Loucy (cell line): ENCODE results near the gene ROM1.
"Not testable (repeated sequence)": the region's sequence is repeated elsewhere in the genome, so short reads cannot be mapped to it uniquely, and the experiment has no call there.

Source experiments
- H2AFZ ChIP-seq: fragments of 200-600 bp; sonication (generic); 2 replicates; pipeline ENCODE4 v1.6.0; 2016; ENCODE audit warnings: antibody characterized with exemption, mild to moderate bottlenecking, low read length, moderate library complexity
- H3F3A ChIP-seq: fragments of 200-600 bp; 2 replicates; pipeline ENCODE4 v1.6.0; 2016; ENCODE audit warnings: antibody characterized with exemption, low read depth, mild to moderate bottlenecking
- H3K27me3 ChIP-seq: fragments of 200-600 bp; sonication (generic); 2 replicates; pipeline ENCODE4 v1.6.1; 2014; ENCODE audit warnings: low read length, mild to moderate bottlenecking; ENCODE audit not compliant: insufficient read depth, poor library complexity, severe bottlenecking
- H3K36me3 ChIP-seq: fragments of 200-600 bp; sonication (generic); 2 replicates; pipeline ENCODE4 v1.6.1; 2016; ENCODE audit warnings: low read length; ENCODE audit not compliant: insufficient read depth
- H3K4me1 ChIP-seq: fragments of 200-600 bp; sonication (generic); 2 replicates; pipeline ENCODE4 v1.5.1; 2014; ENCODE audit warnings: low read length, mild to moderate bottlenecking; ENCODE audit not compliant: insufficient read depth, poor library complexity, severe bottlenecking
- H3K4me2 ChIP-seq: fragments of 200-600 bp; sonication (generic); 2 replicates; pipeline ENCODE4 v1.6.0; 2014; ENCODE audit warnings: antibody characterized with exemption, low read length, low read depth, mild to moderate bottlenecking; ENCODE audit not compliant: poor library complexity, severe bottlenecking
- H3K4me3 ChIP-seq: fragments of 200-600 bp; sonication (generic); 2 replicates; pipeline ENCODE4 v1.5.1; 2014; ENCODE audit warnings: low read length, mild to moderate bottlenecking, mixed read lengths; ENCODE audit not compliant: poor library complexity, severe bottlenecking
- H3K79me2 ChIP-seq: fragments of 200-600 bp; sonication (generic); 2 replicates; pipeline ENCODE4 v1.6.1; 2014; ENCODE audit warnings: low read length; ENCODE audit not compliant: insufficient read depth
- H3K9ac ChIP-seq: fragments of 200-600 bp; sonication (generic); 2 replicates; pipeline ENCODE4 v1.6.0; 2014; ENCODE audit warnings: mild to moderate bottlenecking, low read depth, low read length, moderate library complexity; ENCODE audit not compliant: poor library complexity, severe bottlenecking
- H3K9me2 ChIP-seq: fragments of 200-600 bp; sonication (generic); replicated peaks from 2 replicates; pipeline ENCODE4 v1.6.1; 2016; ENCODE audit warnings: low read depth, low read length, mixed read lengths
- H3K9me3 ChIP-seq: fragments of 200-600 bp; sonication (generic); 2 replicates; pipeline ENCODE4 v1.6.1; 2014; ENCODE audit warnings: mild to moderate bottlenecking, antibody characterized with exemption, low read length, low read depth; ENCODE audit not compliant: insufficient read depth
- H4K20me1 ChIP-seq: fragments of 200-600 bp; sonication (generic); 2 replicates; pipeline ENCODE4 v1.6.0; 2014; ENCODE audit warnings: antibody characterized with exemption, low read length, mild to moderate bottlenecking; ENCODE audit not compliant: insufficient read depth, poor library complexity, severe bottlenecking
- EZH2phosphoT487 ChIP-seq: fragments of 200-600 bp; IDR thresholded peaks from 2 replicates; pipeline ENCODE4 v1.6.1; 2018; ENCODE audit warnings: antibody characterized with exemption, mild to moderate bottlenecking, moderate library complexity, borderline replicate concordance
- TF ChIP-seq, protein P1 (sequence below): fragments of 200-600 bp; sonication (generic); conservative IDR thresholded peaks from 2 replicates; pipeline ENCODE4 v1.5.1; 2014; ENCODE audit warnings: mild to moderate bottlenecking, antibody characterized with exemption, low read length

ROM1 gene

GRCh38 chr11:62649486-62649885 is 36.4 kb downstream of the ROM1 start:
- Histone ChIP-seq H3K4me1 (peaks cover 22% of the 10 kb centered on the region), H3K9me2 (no peaks in the 10 kb centered on the region), H3K4me3 (no peak overlapping the region), H3F3A (no peaks in the 10 kb centered on the region), H3K79me2 (peaks cover 45% of the 10 kb centered on the region), H2AFZ (no peak overlapping the region), H3K4me2 (no peak overlapping the region), H3K9me3 (no peaks in the 10 kb centered on the region), H4K20me1 (peaks cover 17% of the 10 kb centered on the region), H3K27me3 (no peaks in the 10 kb centered on the region), H3K36me3 (peaks cover 4% of the 10 kb centered on the region; the same call in 1 of the 2 replicates), H3K9ac (no peak overlapping the region)
- TF ChIP-seq, protein P1, sequence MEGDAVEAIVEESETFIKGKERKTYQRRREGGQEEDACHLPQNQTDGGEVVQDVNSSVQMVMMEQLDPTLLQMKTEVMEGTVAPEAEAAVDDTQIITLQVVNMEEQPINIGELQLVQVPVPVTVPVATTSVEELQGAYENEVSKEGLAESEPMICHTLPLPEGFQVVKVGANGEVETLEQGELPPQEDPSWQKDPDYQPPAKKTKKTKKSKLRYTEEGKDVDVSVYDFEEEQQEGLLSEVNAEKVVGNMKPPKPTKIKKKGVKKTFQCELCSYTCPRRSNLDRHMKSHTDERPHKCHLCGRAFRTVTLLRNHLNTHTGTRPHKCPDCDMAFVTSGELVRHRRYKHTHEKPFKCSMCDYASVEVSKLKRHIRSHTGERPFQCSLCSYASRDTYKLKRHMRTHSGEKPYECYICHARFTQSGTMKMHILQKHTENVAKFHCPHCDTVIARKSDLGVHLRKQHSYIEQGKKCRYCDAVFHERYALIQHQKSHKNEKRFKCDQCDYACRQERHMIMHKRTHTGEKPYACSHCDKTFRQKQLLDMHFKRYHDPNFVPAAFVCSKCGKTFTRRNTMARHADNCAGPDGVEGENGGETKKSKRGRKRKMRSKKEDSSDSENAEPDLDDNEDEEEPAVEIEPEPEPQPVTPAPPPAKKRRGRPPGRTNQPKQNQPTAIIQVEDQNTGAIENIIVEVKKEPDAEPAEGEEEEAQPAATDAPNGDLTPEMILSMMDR: no peak
- TF ChIP-seq EZH2phosphoT487: no peak

GRCh38 chr11:62650283-62650682 is 37.2 kb downstream of the ROM1 start:
- H4K20me1 ChIP-seq: peaks cover 11% of the 10 kb centered on the region
- not testable (repeated sequence) for H3K9me3 ChIP-seq

DNA sequence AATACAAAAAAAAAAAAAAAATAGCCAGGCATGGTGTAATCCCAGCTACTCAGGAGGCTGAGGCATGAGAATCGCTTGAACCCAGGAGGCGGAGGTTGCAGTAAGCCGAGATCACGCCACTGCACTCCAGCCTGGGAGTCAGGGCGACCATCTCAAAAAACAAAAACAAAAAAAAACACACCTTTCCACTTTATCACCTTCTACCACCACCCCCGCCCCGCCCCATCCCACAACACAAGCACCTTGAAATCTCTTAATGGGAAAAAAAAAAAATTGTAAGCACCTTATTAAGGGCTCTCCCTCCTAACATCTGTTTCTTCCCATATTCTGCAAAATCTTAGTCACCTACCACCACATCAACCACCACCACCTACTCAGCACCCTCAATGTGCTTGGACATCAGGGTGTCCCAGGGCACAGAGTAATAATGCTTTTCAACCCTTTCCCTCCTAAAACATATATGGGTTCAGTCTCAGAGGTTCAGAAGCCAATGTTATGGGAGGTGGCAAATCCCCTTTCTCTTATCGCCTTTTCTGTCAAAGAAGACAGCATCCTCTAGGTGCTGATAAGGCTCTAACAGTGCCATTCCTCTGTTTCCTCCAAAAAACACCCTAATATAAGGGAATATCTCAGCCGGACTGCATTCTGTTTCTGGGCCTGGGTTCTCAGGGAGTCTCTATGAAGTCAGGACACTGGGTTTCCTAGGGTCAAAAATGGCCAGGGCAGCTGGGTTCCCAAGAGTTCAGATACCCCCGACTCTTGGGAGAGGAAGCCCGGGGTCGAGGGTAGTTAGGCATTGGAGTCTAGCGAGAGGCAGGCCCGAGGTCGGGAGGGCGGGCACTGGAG is 39.3 kb downstream of the ROM1 start:
- Histone ChIP-seq H3K27me3 (no peaks in the 10 kb centered on the region), H3K4me1 (peaks cover 10% of the 10 kb centered on the region), H3K9me3 (no peaks in the 10 kb centered on the region), H3K4me2 (peak overlapping the region; percentile 89), H4K20me1 (no peaks in the 10 kb centered on the region), H3K9ac (peak overlapping the region; percentile 89), H3K4me3 (peak overlapping the region; percentile 89), H3F3A (no peaks in the 10 kb centered on the region), H3K36me3 (peaks cover 4% of the 10 kb centered on the region; the same call in 1 of the 2 replicates), H3K79me2 (peaks cover 26% of the 10 kb centered on the region), H2AFZ (peak overlapping the region; percentile 99), H3K9me2 (no peaks in the 10 kb centered on the region)
- no peak for TF ChIP-seq EZH2phosphoT487

More at GRCh38 chr11:62650283-62650682, 37.2 kb downstream of the ROM1 start:
- not testable (repeated sequence) for H3K4me3 ChIP-seq, H3K27me3 ChIP-seq, H3K9ac ChIP-seq, H2AFZ ChIP-seq, H3K4me2 ChIP-seq, H3F3A ChIP-seq, H3K9me2 ChIP-seq, H3K36me3 ChIP-seq
- Histone ChIP-seq H3K4me1 (peaks cover 16% of the 10 kb centered on the region), H3K79me2 (peaks cover 37% of the 10 kb centered on the region)

GRCh38 chr11:62654297-62654696 is 41.2 kb downstream of the ROM1 start:
- H3F3A ChIP-seq: no peaks in the 10 kb centered on the region
- H3K4me2 ChIP-seq: peak overlapping the region; percentile 84
- no peaks in the 10 kb centered on the region for H3K9me3 ChIP-seq
- peaks cover 26% of the 10 kb centered on the region for H3K79me2 ChIP-seq
- H2AFZ ChIP-seq: no peak overlapping the region
- TF ChIP-seq, protein P1: no peak
- TF ChIP-seq EZH2phosphoT487: no peak
- peak overlapping the region; percentile 89 for H3K9ac ChIP-seq
- H3K27me3 ChIP-seq: no peaks in the 10 kb centered on the region
- no peak overlapping the region for H3K4me3 ChIP-seq
- H4K20me1 ChIP-seq: no peaks in the 10 kb centered on the region
- H3K36me3 ChIP-seq: peaks cover 4% of the 10 kb centered on the region; the same call in 1 of the 2 replicates
- H3K4me1 ChIP-seq: peaks cover 10% of the 10 kb centered on the region
- no peaks in the 10 kb centered on the region for H3K9me2 ChIP-seq
